ENCODE results near the gene ESYT2.

DNA sequence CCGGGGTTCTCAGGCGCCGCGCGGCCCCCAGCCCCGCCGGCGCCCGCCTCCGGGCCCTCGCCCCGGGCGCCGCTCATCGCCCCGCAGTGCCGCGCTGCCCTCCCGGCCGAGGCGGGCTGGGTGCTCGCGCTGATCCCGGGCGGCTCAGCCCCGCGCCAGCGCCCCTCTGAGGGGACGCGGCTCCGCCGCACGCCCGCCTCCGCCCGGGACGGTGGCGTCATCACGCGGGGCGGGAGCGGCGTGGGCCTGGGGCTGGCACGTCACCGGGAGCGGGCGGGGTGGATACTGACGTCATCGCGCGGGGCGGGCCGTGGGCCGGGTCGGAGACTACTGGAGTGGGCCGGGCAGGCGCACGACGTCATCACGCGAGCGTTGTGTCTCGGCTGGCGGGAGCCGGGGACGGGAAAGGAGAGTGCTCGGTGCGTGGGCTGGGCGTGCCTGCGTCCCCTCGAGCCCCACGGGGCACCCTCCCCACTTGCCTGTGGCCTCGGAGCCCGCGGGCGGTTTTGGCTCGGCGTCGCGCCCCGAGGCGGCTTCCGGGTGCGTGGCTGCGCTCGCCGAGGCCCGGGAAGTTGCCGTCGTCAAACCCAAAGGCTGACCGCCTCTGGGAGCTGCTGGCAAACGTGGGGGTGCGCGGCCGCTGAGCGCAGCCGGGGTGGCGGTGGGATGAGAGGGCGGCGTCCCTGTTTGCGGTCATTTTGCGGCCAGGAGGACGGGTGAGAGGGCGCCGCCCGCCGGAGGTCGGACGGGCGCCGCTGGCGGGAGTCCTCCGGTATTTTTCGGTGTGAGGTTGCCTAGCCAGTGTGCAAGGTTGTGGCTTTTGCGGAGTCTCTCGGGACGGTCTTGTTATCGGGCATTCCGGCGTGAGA lies at the start of gene ESYT2:
- TF ChIP-seq GATA2 (IDR thresholded peaks at IDR 0.05; ENCODE audit: low read depth, low read length) (no peak), GATA3 (IDR thresholded peaks at IDR 0.05; ENCODE audit: low read depth, low read length) (no peak)

Data from SH-SY5Y (cell line).